ENCODE measurements around the gene AFAP1.

AFAP1 gene

GRCh38 chr4:7753931-7754465 lies 185.7 kb downstream of the AFAP1 start:
- DNase-seq (ENCODE audit: low read depth), result no peak

DNA sequence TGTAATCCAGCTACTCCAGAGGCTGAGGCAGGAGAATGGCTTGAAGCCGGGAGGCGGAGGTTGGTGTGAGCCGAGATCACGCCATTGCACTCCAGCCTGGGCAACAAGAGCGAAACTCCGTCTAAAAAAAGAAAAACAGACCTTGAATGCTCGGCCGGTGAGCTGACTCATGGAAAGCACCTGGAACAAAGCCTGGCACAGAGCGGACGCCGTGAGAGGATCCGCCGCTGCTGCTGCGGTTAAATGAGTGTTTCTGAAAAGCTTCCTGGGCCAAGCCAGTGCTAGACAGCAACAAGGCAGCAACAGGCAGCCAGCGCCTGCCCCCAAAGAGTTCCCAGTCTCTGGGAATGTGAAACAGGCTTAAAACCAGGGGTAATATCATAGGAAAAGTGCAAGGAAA lies 186.4 kb downstream of the AFAP1 start:
- no peak for DNase-seq (ENCODE audit: low read depth)

GRCh38 chr4:7752649-7753048 lies 187.0 kb downstream of the AFAP1 start:
- DNase-seq (ENCODE audit: low read depth), result no peak

DNA sequence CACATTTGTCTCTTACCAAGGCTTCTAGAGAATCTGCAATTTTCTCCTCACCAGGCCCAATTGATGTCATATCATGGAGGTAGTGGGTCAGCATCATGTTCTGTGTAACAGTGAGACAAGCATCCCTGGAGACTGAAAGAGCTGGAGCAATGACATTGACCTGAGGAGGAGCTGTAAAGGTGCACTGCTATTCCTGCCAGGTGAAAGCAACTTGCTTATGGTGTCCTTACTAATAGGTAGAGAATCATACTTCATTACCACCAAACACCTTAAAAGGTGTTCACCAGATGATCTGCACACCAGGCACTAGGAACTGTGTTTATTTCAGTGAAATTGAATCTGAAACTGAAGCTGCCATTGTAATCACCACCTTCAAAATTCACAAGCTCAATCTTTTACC lies 188.7 kb downstream of the AFAP1 start:
- no peak for DNase-seq (ENCODE audit: low read depth)

DNA sequence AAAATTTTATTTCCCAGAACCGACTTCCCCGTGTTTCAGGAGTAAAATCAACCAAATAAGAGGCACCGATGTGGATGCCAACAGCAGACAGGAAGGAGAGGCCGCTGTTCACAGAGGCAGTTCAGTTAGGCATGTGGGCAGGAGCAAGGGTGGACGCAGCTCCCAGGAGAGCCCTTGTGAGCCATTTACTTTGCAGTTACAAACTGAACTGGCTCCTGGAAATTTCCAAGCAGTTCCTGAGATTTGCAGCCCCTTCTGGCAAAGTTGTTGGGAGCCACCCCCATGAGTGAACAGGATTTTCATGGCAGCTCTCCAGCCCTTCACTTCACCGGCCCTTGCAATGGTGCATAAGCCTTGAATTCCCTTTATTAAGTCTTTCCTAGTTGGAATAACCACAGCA lies 189.1 kb downstream of the AFAP1 start:
- no peak for DNase-seq (ENCODE audit: low read depth)

DNA sequence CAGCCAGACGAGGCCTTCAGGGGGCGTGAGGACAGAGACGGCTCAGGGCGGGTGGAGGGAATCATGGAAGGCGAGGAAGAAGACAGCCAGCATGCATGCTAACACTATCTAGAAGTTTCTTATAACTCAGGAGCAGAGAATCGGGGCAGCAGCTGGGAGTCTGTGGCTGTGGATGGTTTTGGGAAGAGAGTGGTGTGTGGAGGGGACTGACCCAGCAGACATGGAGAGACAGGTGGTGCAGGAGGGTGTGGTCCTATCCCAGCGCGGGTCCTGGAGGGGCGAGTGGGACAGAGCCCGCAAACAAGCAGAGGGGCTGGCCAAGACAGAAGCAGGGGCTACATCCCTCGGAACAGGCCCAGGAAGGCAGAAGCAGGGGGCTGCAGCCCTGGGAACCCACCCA lies 192.1 kb downstream of the AFAP1 start:
- DNase-seq (ENCODE audit: low read depth), result no peak

- DNase-seq (ENCODE audit: low read depth), result no peak
These were observed 192.6 kb downstream of the AFAP1 start for GRCh38 chr4:7747062-7747385.

DNA sequence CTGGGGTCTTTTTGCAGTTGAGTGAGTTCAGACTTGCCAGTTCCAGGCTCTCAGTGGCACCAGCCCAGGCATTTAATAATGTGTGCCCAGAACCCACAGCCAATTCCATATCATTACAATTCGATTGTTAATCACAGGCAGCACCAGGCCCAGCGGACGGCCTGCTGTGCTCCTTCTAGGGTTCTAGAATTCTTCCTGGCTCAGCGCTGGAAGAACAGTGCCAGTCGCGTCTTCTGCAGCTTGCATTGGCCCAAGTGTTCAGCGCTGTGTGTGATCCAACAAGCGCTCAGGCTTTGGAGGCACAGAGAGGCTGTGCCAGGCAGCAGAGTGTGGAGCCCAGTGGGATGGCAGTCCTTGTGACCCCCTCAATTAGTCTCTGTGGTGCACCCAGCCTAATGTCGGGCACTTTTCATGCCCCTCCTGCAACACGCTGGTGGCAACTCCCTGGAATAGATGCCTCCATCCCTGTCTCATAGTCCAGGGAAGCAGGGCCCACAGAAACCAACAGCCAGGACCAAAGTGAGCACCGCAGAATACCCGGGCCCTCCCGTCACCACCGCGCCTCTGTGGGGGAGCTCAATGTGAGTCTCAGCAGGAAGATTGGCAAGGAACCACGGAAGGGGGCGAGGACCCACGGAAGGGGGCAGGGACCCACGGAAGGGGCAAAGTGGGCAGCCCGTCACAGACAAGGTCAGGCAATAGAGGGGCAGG lies 193.2 kb downstream of the AFAP1 start:
- no peak for DNase-seq (ENCODE audit: low read depth)

DNA sequence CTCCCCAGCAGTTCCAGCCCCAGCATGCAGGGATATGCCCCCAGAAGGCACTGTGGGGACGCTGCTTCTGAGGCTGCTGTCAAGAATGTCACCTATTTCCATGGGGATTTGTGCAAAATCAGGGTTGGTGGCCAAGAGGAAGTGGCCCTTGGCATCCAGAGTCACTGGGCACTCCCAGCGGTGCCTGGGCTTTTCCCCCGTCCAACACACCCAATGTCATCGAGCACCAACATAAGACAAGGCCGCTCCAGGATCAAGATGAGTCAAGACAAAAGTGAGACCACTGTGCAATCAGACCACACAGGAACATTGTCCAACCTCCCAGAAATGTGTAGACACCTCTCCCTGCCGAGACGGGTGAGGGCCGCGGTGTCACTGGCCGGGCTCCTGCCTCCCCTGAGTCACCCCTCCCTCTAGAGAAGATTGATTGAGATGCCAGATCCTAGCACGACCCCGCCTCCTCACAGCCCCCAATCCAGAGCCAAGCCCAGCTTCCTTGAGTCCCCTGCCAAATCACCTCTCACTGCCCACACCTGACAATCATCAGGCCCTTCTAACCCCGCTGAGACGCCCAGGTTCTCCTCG lies 194.3 kb downstream of the AFAP1 start:
- no peak for DNase-seq (ENCODE audit: low read depth)

DNA sequence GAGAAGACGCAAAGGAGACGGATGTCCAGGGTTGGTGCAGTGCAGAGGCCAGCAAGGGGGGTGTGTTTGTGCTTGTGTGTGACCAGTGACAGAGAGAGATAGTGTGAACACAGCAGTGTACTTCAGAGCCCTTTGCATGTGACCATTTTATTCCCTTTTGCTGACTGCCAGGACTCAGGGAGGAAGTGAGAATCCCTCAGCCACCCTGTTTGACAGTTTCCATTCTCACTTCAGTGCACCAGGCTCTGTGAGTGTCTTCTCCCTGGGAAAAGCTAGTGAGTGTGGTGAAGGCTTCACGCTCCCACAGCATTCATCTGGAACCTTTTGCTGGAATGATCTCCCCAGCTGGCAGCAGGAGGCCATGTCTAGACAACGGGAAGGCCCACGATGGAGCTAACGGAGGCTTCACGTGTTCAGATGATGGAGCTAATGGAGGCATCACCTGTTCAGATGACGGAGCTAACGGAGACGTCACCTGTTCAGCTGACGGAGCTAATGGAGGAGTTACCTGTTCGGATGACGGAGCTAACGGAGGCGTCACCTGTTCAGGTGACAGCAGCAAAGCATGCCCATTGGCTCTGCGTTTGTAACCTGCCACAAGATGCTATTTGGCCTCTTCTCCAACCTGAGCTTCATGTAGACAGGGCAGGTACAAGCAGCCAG lies 195.4 kb downstream of the AFAP1 start:
- DNase-seq (ENCODE audit: low read depth), result no peak

DNA sequence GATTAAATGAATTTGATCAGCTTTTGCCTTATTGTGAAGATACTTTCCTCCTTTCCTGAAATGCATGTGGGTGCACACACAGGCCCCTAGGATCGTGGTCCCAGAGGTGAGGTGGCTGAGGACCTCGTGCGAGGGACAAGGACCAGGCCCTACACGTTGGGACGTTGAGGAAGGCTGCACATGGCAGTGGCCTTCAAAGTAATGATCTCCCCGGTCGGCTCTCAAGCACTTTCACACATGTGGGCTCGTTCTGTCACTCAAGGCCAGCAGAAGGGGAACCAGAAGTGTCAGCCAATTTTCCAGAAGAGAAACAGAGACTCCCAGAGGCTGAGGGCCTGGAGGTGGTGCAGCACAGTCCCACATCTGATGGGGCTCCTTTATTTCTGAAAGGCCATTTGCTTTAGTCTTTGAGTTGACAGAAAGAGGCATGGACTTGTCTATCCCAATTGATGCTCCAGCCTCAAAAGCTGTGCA lies 196.8 kb downstream of the AFAP1 start:
- no peak for DNase-seq (ENCODE audit: low read depth)

- no peak for DNase-seq (ENCODE audit: low read depth)
These were observed 197.5 kb downstream of the AFAP1 start for GRCh38 chr4:7741946-7742806.

GRCh38 chr4:7740866-7741525 lies 198.7 kb downstream of the AFAP1 start:
- DNase-seq (ENCODE audit: low read depth), result no peak

DNA sequence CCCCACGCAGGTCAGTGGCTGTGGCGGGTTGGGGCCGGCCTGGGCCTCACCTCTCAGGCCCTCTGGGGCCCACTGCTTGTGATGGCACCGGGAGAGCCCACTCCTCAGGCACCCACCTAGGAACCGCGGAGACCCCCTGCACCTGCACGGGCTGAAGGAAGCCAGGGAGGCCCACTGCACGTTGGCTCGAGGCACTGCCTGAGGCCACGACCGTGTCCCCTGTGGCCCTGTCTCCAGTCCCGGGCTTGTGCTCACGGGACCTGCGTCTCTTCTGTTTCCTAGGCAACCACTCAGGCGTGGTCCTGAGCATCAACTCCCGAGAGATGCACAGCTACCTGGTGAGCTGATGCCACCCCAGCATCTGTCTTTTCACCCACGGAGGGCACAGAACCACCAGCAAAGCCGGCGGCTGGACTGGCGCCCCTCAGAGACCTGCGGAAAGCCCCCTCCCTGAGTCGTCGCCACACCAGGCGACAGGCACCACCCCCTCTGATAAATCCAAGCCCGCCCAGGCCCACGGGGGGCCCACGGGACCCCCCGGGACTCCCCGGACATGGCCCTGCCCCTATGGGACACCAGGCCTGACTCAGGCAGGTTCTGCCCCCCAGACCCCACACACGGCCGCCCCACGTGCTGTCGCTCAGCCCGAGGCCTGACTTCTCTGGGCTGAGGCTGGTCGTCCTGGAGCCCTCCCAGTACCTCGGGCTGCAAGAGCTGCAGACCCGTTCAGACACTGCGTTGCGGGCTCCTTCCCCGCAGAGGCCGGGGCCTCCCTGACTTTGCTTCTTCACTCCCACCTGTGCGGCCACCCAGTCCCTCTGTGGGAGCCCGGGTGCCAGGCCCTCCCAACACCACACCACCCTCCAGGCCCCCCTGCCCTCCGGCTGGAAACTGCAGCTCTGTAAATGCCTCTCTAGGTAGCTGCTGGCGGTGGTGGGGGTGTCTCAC lies 199.5 kb downstream of the AFAP1 start:
- DNase-seq (ENCODE audit: low read depth), result no peak

DNA sequence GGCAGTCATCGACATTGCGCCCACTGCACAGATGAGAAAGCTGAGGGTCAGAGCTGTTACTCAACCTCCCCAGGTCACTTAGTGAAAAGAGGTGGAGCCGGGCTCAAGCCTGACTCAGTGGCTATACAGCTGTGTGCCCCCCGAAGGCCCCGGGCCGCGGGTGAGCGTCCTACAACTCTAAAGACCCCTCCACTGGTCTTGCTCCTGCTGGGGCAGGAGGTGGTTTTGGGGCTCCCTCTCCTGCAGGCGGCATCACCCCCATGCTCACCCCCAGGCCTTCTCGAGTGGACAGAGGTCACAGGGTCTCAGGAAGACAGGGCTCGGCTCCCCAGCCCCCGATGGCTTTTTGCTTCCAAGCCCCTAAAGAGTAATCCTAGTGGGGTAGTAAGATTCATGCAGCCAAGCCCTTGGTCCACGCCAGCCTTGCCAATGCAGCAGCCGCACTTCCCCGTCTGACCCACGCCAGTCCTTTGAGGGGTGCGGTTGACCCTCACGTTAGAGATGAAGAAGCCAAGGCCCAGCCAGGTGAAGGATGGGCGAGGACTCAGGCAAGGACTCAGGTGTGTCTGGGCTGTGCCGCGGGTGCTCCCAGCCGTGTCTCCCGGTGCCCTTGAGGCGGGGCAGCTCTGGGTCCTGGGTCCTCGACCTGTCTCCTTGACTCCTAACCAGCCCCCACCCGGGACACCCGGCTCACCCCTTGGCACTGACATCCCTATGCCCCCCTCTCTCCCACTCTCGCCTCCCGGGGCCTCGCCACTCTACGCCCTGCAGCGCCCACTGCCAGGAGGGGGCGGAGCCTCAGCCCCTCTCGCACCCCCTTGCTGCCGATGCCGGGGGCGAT lies 200.4 kb downstream of the AFAP1 start:
- DNase-seq (ENCODE audit: low read depth), result no peak

GRCh38 chr4:7738458-7739076 lies 201.1 kb downstream of the AFAP1 start:
- no peak for DNase-seq (ENCODE audit: low read depth)

DNA sequence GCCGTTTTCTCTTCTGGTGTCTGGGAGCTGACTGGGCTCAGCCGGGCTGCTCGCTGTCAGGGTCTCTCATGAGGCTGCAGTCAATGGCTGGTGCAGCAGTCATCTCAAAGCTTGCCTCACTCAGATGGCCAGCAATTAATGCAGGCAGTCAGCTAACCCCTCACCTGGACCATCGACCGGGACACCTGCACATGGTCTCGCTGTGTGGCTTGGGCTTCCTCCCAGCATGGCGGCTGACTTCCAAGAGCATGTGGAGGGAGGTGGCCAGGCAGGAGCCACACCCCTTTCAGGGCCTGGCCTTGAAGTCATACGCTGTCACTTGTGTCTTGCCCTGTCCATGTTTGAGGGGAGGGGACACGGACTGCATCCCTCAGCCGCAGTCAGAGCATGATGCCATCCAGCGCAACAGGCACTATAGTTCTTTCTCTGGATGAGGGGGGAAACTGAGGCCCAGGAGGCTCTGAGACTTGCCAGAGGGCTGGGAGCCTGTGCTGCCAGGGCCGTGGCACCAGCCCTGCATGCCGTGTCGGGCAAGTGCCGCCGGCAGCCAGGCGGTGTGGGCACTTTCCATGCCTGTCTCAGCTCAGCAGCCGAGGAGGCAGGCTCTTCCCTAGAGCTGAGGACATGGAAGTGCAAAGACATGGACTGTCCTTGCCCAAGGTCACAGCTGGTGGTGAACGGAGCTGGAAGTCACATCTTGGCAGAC lies 201.8 kb downstream of the AFAP1 start:
- no peak for DNase-seq (ENCODE audit: low read depth)

GRCh38 chr4:7737268-7737645 lies 202.4 kb downstream of the AFAP1 start:
- DNase-seq (ENCODE audit: low read depth), result no peak

All from EH (cell line).